Measurements from ENCODE around the gene PLA2R1. TPM values are rescaled to one million over a fixed set of nuclear protein-coding genes. Genes with fewer than 3 reads are reported as not detected.

The PLA2R1 gene
- total RNA-seq, 4 donors from 2014 or later: 24.1 to 36.2 (median 24.9) TPM

DNA sequence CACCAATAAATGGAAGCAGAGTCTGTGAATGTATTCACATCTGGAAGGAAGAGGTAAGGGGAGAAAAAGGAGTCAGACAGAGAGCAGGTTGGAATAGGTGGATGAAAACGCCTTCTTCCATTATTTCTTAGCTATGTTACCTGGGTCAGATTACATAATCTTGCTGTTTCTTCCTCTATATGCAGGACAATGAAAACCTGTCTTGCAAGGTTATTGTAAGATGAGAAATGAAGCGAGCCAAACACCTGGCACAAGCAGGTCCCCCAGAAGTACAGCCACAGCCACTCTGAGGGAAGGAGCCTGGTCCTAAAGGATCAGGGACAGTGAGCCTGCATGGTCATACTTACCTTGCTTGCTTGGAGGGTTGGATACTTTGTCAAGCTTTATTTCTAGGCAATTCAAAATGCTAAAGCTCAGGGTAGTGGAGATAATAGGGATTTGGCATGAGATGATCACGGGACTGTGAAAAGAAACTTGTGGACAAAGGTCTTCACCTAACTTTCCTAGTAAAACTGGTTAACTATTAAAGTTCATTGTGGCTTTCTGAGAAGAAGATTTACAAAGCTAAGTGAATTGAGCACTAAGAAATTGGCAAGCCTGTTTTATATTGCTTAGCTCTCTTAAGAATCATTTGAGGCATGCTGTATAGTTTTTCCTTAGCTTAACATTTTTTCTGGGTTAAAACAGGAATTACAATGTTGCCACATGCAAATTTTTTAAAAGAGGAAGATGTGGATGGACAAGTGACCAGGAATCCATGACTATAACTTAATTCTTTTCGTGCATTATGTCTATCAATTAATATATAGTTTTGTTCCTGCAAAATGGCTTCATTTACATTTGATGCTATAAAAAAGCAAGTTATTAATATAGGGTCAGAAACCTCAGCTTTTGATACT, 15.7 kb upstream of the PLA2R1 start:
- Histone ChIP-seq H3K4me3 (no peak overlapping the region), H3K27ac (no peak overlapping the region), H3K4me1 (no peaks in the 10 kb centered on the region), H3K27me3 (no peaks in the 10 kb centered on the region), H3K9me3 (peaks cover 0 to 8% of the 10 kb centered on the region in 2 donors), H3K36me3 (no peaks in the 10 kb centered on the region)
- no peak for TF ChIP-seq POLR2A (IDR thresholded peaks at IDR 0.05)
- TF ChIP-seq, protein P1, sequence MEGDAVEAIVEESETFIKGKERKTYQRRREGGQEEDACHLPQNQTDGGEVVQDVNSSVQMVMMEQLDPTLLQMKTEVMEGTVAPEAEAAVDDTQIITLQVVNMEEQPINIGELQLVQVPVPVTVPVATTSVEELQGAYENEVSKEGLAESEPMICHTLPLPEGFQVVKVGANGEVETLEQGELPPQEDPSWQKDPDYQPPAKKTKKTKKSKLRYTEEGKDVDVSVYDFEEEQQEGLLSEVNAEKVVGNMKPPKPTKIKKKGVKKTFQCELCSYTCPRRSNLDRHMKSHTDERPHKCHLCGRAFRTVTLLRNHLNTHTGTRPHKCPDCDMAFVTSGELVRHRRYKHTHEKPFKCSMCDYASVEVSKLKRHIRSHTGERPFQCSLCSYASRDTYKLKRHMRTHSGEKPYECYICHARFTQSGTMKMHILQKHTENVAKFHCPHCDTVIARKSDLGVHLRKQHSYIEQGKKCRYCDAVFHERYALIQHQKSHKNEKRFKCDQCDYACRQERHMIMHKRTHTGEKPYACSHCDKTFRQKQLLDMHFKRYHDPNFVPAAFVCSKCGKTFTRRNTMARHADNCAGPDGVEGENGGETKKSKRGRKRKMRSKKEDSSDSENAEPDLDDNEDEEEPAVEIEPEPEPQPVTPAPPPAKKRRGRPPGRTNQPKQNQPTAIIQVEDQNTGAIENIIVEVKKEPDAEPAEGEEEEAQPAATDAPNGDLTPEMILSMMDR (IDR thresholded peaks at IDR 0.05): no peak
- no peak for DNase-seq
- intact Hi-C loops (cut with DNase I; ENCODE audit: low total_unique reads): no loop called here

DNA sequence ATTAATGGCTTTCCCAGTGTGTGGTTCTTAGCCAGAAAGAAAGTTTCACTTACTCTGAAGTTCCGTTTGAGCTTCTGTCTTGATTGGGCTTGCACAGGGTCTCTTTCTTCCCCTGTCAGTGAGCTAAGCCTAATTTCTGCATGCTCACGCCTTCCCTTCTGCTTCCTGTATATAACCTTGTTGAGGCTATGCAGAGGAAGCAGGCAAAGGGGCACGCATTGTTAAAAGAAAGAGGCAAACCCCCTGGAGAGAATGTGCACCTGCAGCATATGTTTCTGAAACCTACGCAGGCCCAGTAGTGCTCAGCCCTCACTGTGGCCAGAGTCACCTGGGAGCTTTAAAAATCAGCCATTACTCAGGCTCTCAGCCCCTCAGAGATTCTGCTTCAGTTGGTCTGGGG, 14.5 kb upstream of the PLA2R1 start:
- no peaks in the 10 kb centered on the region for H3K36me3 ChIP-seq
- H3K4me3 ChIP-seq: no peak overlapping the region
- H3K9me3 ChIP-seq: peaks cover 0 to 4% of the 10 kb centered on the region in 2 donors
- TF ChIP-seq, protein P1 (IDR thresholded peaks at IDR 0.05): no peak
- no peak for TF ChIP-seq POLR2A (IDR thresholded peaks at IDR 0.05)
- intact Hi-C loops (cut with DNase I; ENCODE audit: low total_unique reads): no loop called here
- no peak overlapping the region for H3K27ac ChIP-seq
- no peak for DNase-seq
- H3K4me1 ChIP-seq: no peaks in the 10 kb centered on the region
- no peaks in the 10 kb centered on the region for H3K27me3 ChIP-seq

DNA sequence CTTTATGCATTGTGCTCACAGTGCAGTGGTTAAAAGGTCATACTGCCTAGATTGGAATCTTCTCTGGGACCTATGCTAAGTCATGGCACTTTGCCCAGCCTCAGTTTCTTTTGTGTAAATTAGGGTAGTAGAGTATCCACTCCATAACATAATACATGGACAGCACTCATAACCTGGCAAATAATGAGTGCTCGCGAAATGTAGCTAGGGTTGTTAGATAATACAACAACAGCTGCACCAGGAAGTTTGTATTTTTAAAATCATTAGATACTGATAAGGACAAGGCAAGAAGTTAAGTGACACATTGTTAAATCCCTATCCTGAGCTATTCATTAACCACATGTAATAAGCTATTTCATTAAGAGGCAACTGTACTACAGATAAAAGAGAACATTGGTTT, 13.8 kb upstream of the PLA2R1 start:
- H3K27me3 ChIP-seq: no peaks in the 10 kb centered on the region
- no peak overlapping the region for H3K4me3 ChIP-seq
- TF ChIP-seq, protein P1 (IDR thresholded peaks at IDR 0.05): no peak
- no peak for TF ChIP-seq POLR2A (IDR thresholded peaks at IDR 0.05)
- H3K9me3 ChIP-seq: peaks cover 0 to 4% of the 10 kb centered on the region in 2 donors
- H3K27ac ChIP-seq: no peak overlapping the region
- H3K36me3 ChIP-seq: no peaks in the 10 kb centered on the region
- intact Hi-C loops (cut with DNase I; ENCODE audit: low total_unique reads): no loop called here
- no peaks in the 10 kb centered on the region for H3K4me1 ChIP-seq
- no peak for DNase-seq

DNA sequence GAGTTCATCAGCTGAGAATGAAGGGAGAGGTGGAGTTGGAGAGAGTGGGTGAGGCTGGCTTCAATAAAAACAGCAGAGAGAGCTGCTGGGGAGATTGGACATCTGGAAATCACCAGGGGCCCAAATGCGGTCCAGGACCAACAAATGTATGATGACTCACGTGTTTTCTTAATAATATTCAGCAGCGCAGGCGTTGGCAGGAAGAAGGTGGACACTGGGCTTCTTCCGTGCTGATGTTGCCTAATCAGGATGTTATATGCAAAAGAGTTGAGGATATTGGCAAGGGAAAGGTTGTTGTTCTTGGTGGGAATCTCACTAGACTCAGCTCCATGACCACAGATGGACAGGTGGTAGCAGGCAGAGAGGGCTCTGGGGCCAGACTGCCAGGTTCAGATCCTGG, 12.8 kb upstream of the PLA2R1 start:
- H3K27me3 ChIP-seq: no peaks in the 10 kb centered on the region
- DNase-seq: no peak
- intact Hi-C loops (cut with DNase I; ENCODE audit: low total_unique reads): no loop called here
- no peaks in the 10 kb centered on the region for H3K4me1 ChIP-seq
- H3K27ac ChIP-seq: no peak overlapping the region
- no peaks in the 10 kb centered on the region for H3K36me3 ChIP-seq
- no peaks in the 10 kb centered on the region for H3K9me3 ChIP-seq
- TF ChIP-seq POLR2A (IDR thresholded peaks at IDR 0.05): no peak
- TF ChIP-seq, protein P1 (IDR thresholded peaks at IDR 0.05): no peak
- no peak overlapping the region for H3K4me3 ChIP-seq

DNA sequence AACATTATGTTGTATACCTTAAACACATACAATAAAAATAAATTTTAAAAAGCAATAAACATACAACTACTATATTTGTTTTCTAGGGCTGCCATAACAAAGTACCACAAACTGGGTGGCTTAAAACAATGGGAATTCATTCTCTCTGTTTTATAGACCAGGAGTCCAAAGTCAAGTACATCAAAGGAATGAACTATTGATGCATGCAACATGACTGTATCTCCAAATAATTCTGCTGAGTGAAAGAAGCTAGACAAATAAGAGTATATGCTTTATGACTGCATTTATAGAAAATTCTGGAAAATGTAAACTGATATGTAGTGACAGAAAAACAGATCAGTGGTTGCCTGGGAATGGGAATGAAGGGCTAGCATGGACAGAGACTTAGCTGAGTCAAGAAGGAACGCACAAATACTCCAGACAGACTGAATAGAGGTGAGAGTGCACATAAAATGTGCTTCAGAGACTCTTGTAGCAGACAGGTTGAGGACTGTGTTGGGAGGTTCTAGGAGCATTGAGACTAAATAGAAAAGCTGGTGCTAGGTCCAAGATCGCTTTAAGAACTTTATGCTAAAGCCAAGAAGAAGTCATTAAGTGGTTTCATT, 11.0 kb upstream of the PLA2R1 start:
- intact Hi-C loops (cut with DNase I; ENCODE audit: low total_unique reads): no loop called here
- no peak for DNase-seq
- Histone ChIP-seq H3K27ac (no peak overlapping the region), H3K27me3 (no peaks in the 10 kb centered on the region), H3K36me3 (no peaks in the 10 kb centered on the region), H3K4me1 (no peaks in the 10 kb centered on the region), H3K9me3 (no peaks in the 10 kb centered on the region), H3K4me3 (no peak overlapping the region)
- no peak for TF ChIP-seq POLR2A (IDR thresholded peaks at IDR 0.05)
- TF ChIP-seq, protein P1 (IDR thresholded peaks at IDR 0.05): no peak
